Activated naive CD4-positive, alpha-beta T cell treated with Interleukin-2 at 50 U/mL for 16 hours (primary cell): ENCODE measurements around the gene NXN.
"Not testable (repeated sequence)": the region's sequence is repeated elsewhere in the genome, so short reads cannot be mapped to it uniquely, and the experiment has no call there.

Experiments used
- DNase-seq: peaks from one replicate; pipeline ENCODE4 v3.0.0-alpha.2; 2020

The NXN gene

GRCh38 chr17:951325-952132, 28.0 kb downstream of the NXN start:
- DNase-seq: no peak

GRCh38 chr17:949623-950303, 29.8 kb downstream of the NXN start:
- DNase-seq: no peak

GRCh38 chr17:948284-948852, 31.2 kb downstream of the NXN start:
- DNase-seq: no peak

- DNase-seq: no peak
Measured at GRCh38 chr17:946510-947236, 32.9 kb downstream of the NXN start.

GRCh38 chr17:945672-946071, 33.9 kb downstream of the NXN start:
- DNase-seq: no peak

- DNase-seq: no peak
Measured at GRCh38 chr17:944266-944826, 35.2 kb downstream of the NXN start.

- no peak for DNase-seq
Measured at GRCh38 chr17:935485-935884, 44.1 kb downstream of the NXN start.

GRCh38 chr17:933312-934073, 46.1 kb downstream of the NXN start:
- no peak for DNase-seq

- DNase-seq: no peak
Measured at GRCh38 chr17:930258-930657, 49.3 kb downstream of the NXN start.

- DNase-seq: no peak
Measured at GRCh38 chr17:929586-929985, 50.0 kb downstream of the NXN start.

- DNase-seq: no peak
Measured at GRCh38 chr17:927611-928461, 51.7 kb downstream of the NXN start.

GRCh38 chr17:925817-926216, 53.8 kb downstream of the NXN start:
- no peak for DNase-seq

- no peak for DNase-seq
Measured at GRCh38 chr17:924711-925475, 54.7 kb downstream of the NXN start.

- DNase-seq: not testable (repeated sequence)
Measured at GRCh38 chr17:924306-924705, 55.3 kb downstream of the NXN start.

- DNase-seq: no peak
Measured at GRCh38 chr17:923633-924032, 55.9 kb downstream of the NXN start.

- no peak for DNase-seq
Measured at GRCh38 chr17:921161-921560, 58.4 kb downstream of the NXN start.

- DNase-seq: no peak
Measured at GRCh38 chr17:920190-920589, 59.4 kb downstream of the NXN start.

GRCh38 chr17:917941-918740, 61.4 kb downstream of the NXN start:
- DNase-seq: no peak

- DNase-seq: no peak
Measured at GRCh38 chr17:917391-917811, 62.2 kb downstream of the NXN start.

GRCh38 chr17:916315-916714, 63.3 kb downstream of the NXN start:
- DNase-seq: no peak
